ENCODE results near the gene KCTD15.

Gene KCTD15

GRCh38 chr19:33860312-33861090 is 63.8 kb downstream of the KCTD15 start:
- TF ChIP-seq CTCF (conservative IDR thresholded peaks at IDR 0.05; ENCODE audit: control insufficient read depth, insufficient read depth, low read depth, low read length) = no peak
- no peak overlapping the region for H3K4me3 ChIP-seq (ENCODE audit: control insufficient read depth, low read depth, low read length)
- no peak for DNase-seq (ENCODE audit: low read depth)

GRCh38 chr19:33861950-33862349 is 65.3 kb downstream of the KCTD15 start:
- no peak for DNase-seq (ENCODE audit: low read depth)
- TF ChIP-seq CTCF (conservative IDR thresholded peaks at IDR 0.05; ENCODE audit: control insufficient read depth, insufficient read depth, low read depth, low read length) = no peak

DNA sequence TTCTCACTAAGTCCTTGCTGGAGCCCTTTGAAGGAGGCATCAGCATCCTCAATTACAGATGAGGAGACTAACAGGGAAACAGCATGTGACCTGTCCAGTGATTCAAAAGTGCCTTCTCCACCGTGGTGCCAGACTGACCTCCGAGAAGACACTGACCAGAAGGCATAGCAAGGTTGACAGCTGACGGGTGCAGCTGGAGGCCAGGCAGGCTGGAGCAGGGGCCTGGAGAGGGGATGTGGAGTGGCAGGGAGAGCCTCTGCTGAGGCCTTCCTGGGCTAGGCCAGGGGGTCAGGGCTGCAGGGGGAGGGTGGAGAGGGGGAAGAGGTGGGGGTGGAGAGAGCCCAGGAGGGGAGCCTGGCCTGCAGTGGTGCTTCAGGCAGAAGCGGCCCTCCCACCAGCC is 66.3 kb downstream of the KCTD15 start:
- no peak for DNase-seq (ENCODE audit: low read depth)
- TF ChIP-seq CTCF (conservative IDR thresholded peaks at IDR 0.05; ENCODE audit: control insufficient read depth, insufficient read depth, low read depth, low read length) = no peak
- H3K4me3 ChIP-seq (ENCODE audit: control insufficient read depth, low read depth, low read length) = no peak overlapping the region

More at GRCh38 chr19:33861950-33862349, 65.3 kb downstream of the KCTD15 start:
- H3K4me3 ChIP-seq (ENCODE audit: control insufficient read depth, low read depth, low read length) = no peak overlapping the region

GRCh38 chr19:33863436-33863835 is 66.8 kb downstream of the KCTD15 start:
- DNase-seq (ENCODE audit: low read depth) = no peak
- TF ChIP-seq CTCF (conservative IDR thresholded peaks at IDR 0.05; ENCODE audit: control insufficient read depth, insufficient read depth, low read depth, low read length) = no peak
- H3K4me3 ChIP-seq (ENCODE audit: control insufficient read depth, low read depth, low read length) = no peak overlapping the region

GRCh38 chr19:33864311-33864850 is 67.7 kb downstream of the KCTD15 start:
- DNase-seq (ENCODE audit: low read depth) = no peak
- no peak overlapping the region for H3K4me3 ChIP-seq (ENCODE audit: control insufficient read depth, low read depth, low read length)
- no peak for TF ChIP-seq CTCF (conservative IDR thresholded peaks at IDR 0.05; ENCODE audit: control insufficient read depth, insufficient read depth, low read depth, low read length)

DNA sequence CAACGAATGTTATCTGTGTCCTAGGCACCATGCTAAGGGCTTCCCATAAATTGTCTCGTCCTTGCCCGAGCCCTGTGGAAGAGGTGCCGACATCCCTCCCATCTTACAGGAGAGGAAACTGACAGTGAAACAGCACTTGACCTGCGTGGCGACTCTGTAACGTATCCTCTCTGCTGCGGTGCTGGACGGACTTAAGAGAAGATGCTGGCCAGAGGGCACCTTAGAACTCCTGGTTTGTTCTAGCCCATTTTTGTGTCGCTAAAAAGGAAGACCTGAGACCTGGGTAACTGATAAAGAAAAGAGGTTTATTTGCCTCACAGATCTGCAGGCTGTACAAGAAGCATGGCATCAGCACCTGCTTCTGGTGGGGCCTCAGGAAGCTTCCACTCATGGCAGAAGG is 68.6 kb downstream of the KCTD15 start:
- no peak for DNase-seq (ENCODE audit: low read depth)
- no peak for TF ChIP-seq CTCF (conservative IDR thresholded peaks at IDR 0.05; ENCODE audit: control insufficient read depth, insufficient read depth, low read depth, low read length)

More for the DNA sequence above, 68.6 kb downstream of the KCTD15 start:
- H3K4me3 ChIP-seq (ENCODE audit: control insufficient read depth, low read depth, low read length) = no peak overlapping the region

Data from fibroblast of mammary gland (primary cell).